Upper lobe of right lung (tissue), 1 donor: ENCODE data around the gene CSNK2B. TPM values are rescaled to one million over a fixed set of nuclear protein-coding genes. Genes with fewer than 3 reads are reported as not detected.
A peak's percentile ranks its signal among the peaks of the same experiment; 100 is the strongest.

ENCODE experiments used
- ATAC-seq: fragments of 200-7000 bp; cut with Tn5 transposase; one replicate; pipeline ENCODE4 v1.9.1; 2020; ENCODE audit warnings: mild to moderate bottlenecking, moderate library complexity
- DNase-seq: peaks from one replicate; pipeline ENCODE4 v3.0.0-alpha.2; 2020
- H3K27ac ChIP-seq: fragments of 200-600 bp; one replicate; pipeline ENCODE4 v1.8.0; 2022
- H3K27me3 ChIP-seq: fragments of 200-600 bp; one replicate; pipeline ENCODE4 v1.8.0; 2022; ENCODE audit warnings: mild to moderate bottlenecking
- H3K36me3 ChIP-seq: fragments of 200-600 bp; one replicate; pipeline ENCODE4 v1.8.0; 2022
- H3K4me1 ChIP-seq: fragments of 200-600 bp; one replicate; pipeline ENCODE4 v1.8.0; 2022
- H3K4me3 ChIP-seq: fragments of 200-600 bp; one replicate; pipeline ENCODE4 v1.8.0; 2022; ENCODE audit warnings: mild to moderate bottlenecking
- H3K9me3 ChIP-seq: fragments of 200-600 bp; one replicate; pipeline ENCODE4 v1.8.0; 2022
- intact Hi-C: fragments of 100-400 bp; cut with DNase I; formaldehyde crosslinking; loops from one replicate; pipeline ENCODE4 v1.11.0; 2022
- total RNA-seq: library from RNA; stranded (reverse); fragmentation: NEBNext Ultra II Directional; extraction: Animal tissue kit (Norgen Biotek cat#: 25700); gene quantifications from one replicate; pipeline ENCODE4 v1.2.1, GENCODE V29; 2021
- TF ChIP-seq, protein P1 (sequence below): fragments of 200-600 bp; IDR thresholded peaks from one replicate; pipeline ENCODE4 v1.8.0; 2022; ENCODE audit warnings: antibody characterized with exemption
- donor health status: DM: no; HTN: yes; CAD: no; lungs with severe emphysema.

CSNK2B gene
- total RNA-seq, 1 donor from 2014 or later = 114 TPM

DNA sequence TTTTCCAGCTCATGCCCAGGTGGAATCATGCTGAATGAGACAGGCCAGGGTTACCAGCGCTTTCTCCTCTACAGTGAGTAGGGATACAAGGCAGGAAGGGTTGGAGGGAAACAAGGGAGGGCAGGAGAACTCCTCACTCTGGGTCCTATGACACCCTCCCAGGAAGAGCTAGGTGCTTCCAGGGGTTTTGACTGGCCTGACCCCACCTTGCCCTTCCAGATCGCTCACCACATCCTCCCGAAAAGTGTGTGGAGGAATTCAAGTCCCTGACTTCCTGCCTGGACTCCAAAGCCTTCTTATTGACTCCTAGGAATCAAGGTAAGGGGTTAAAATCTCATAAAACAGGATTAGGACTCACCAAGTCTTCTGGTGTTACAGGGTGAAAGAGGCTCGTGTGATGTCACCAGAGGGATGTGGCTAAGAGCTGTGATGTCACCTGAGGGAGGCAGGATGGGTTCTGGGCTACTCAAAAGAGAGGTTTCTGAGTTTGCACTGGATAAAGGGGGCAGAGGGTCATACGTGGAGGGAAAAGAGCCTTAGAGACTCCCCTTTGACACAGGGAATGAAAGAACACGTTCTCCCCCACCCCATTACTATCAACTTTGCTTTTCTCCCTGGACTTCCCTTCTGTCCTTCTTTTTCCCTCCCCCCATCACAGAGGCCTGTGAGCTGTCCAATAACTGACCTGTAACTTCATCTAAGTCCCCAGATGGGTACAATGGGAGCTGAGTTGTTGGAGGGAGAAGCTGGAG is 8.3 kb upstream of the CSNK2B start:
- Histone ChIP-seq H3K9me3 (no peaks in the 10 kb centered on the region), H3K27ac (no peak overlapping the region), H3K27me3 (no peaks in the 10 kb centered on the region), H3K36me3 (peaks cover 34% of the 10 kb centered on the region), H3K4me1 (peaks cover 32% of the 10 kb centered on the region), H3K4me3 (no peak overlapping the region)
- TF ChIP-seq, protein P1, sequence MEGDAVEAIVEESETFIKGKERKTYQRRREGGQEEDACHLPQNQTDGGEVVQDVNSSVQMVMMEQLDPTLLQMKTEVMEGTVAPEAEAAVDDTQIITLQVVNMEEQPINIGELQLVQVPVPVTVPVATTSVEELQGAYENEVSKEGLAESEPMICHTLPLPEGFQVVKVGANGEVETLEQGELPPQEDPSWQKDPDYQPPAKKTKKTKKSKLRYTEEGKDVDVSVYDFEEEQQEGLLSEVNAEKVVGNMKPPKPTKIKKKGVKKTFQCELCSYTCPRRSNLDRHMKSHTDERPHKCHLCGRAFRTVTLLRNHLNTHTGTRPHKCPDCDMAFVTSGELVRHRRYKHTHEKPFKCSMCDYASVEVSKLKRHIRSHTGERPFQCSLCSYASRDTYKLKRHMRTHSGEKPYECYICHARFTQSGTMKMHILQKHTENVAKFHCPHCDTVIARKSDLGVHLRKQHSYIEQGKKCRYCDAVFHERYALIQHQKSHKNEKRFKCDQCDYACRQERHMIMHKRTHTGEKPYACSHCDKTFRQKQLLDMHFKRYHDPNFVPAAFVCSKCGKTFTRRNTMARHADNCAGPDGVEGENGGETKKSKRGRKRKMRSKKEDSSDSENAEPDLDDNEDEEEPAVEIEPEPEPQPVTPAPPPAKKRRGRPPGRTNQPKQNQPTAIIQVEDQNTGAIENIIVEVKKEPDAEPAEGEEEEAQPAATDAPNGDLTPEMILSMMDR = no peak
- intact Hi-C loops = no loop called here
- ATAC-seq (no peak), DNase-seq (no peak)

DNA sequence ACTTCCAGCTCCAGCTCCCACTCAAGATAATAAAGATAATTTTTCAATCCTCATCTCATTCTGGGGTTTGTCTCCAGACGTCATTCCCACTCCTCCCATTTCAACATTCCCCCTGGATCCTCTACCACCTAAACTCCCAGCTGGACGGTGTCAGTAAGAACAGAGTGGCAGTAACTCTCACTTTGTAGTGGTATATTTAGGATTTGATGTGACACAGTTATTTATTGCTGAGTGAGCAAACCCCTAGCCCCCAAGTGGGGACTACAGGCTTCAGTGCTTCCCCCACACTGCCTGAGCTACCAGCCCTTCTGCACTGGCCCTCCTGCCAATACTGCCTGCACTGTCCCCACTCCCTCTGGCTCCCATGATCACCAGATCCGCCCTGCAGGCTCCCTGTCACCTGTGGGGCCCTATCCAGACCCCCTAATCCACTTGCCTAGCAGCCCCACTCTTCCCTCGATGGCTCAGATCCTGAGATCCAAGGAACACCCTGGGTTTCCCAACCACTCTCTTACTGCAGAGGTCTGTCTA is 7.7 kb upstream of the CSNK2B start:
- no peak for ATAC-seq
- no peaks in the 10 kb centered on the region for H3K27me3 ChIP-seq

DNA sequence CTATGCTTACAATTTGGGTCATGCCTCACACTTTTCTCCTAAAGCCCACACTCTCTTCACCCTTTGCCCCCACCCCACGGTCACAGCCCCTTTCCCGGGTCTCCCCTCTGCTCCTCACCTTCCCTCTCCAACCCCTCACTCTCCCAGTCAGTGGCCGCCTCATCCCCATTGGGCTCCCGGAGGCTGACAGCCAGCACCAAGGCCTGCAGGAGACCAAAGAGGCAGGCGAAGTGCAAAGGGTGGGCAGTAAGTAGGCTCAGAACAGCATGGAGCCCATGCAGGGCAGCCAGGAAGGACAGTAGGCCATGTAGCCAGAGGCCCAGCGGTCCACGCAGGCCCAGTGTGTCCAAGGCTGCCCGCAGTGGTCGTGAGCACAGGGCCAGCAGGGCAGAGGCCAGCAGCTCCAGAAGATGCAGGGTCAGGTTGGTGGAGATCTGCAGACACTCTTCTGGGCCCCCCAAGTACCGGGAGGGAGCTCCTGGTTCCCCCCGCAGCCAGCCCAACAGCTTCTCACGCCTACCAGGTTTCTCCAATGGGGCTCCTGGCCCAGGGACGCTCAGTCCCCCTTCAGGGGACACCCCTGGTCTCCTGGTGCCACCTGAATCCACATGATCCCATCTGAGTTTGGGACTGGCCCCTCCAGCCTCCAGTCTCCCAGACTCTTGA is 6.8 kb upstream of the CSNK2B start:
- ATAC-seq (no peak), DNase-seq (no peak)
- peak overlapping the region; percentile 80 for H3K4me3 ChIP-seq
- H3K9me3 ChIP-seq = no peaks in the 10 kb centered on the region
- H3K4me1 ChIP-seq = peaks cover 43% of the 10 kb centered on the region
- TF ChIP-seq, protein P1 = no peak
- H3K27me3 ChIP-seq = no peaks in the 10 kb centered on the region
- intact Hi-C loops = no loop called here
- peaks cover 40% of the 10 kb centered on the region for H3K36me3 ChIP-seq
- H3K27ac ChIP-seq = peak overlapping the region; percentile 82

More for the DNA sequence above, 7.7 kb upstream of the CSNK2B start:
- no peak for DNase-seq
- Histone ChIP-seq H3K36me3 (peaks cover 36% of the 10 kb centered on the region), H3K9me3 (no peaks in the 10 kb centered on the region), H3K4me3 (no peak overlapping the region), H3K4me1 (peaks cover 38% of the 10 kb centered on the region), H3K27ac (no peak overlapping the region)
- intact Hi-C loops = no loop called here
- TF ChIP-seq, protein P1 = no peak

DNA sequence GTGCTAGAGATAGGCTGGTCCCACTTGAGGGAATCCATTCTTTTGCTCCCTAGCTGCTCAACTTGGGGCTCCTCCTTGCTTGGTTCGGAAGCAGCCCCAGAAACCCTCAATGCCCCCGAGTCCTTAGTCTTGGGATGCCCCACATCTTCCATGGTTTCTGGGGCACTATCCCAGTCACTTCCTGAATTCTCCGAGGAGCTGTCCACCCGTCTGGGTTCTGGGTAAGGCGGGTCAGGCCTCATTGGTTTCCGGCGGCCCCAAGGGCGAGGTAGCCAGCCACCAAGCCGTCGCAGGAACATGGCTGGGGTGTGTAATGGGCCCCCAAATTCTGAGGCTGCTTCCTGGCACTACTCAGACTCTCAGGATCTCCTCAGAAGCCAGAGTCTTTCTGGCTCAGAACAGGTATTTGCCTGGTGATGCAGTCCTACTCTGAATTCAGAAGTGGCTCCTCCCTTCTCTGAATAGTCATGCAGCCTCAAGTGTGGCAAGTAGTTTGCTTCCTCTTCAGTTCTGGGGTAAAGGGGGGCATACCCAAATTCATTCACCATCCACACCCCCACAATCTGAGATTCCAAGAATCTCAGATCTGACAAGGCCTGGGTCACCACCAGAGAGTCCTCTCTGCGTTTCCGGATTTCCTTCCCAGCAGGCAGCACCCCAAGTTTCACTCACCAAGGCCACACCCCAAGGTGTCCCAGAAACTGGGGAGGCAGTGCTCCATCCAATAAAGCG is 6.1 kb upstream of the CSNK2B start:
- Histone ChIP-seq H3K9me3 (no peaks in the 10 kb centered on the region), H3K4me3 (peak overlapping the region; percentile 80), H3K27ac (peak overlapping the region; percentile 82), H3K36me3 (peaks cover 40% of the 10 kb centered on the region), H3K4me1 (peaks cover 46% of the 10 kb centered on the region), H3K27me3 (no peaks in the 10 kb centered on the region)
- intact Hi-C loops = no loop called here
- DNase-seq = no peak
- TF ChIP-seq, protein P1 = no peak
- ATAC-seq = peak; percentile 52

DNA sequence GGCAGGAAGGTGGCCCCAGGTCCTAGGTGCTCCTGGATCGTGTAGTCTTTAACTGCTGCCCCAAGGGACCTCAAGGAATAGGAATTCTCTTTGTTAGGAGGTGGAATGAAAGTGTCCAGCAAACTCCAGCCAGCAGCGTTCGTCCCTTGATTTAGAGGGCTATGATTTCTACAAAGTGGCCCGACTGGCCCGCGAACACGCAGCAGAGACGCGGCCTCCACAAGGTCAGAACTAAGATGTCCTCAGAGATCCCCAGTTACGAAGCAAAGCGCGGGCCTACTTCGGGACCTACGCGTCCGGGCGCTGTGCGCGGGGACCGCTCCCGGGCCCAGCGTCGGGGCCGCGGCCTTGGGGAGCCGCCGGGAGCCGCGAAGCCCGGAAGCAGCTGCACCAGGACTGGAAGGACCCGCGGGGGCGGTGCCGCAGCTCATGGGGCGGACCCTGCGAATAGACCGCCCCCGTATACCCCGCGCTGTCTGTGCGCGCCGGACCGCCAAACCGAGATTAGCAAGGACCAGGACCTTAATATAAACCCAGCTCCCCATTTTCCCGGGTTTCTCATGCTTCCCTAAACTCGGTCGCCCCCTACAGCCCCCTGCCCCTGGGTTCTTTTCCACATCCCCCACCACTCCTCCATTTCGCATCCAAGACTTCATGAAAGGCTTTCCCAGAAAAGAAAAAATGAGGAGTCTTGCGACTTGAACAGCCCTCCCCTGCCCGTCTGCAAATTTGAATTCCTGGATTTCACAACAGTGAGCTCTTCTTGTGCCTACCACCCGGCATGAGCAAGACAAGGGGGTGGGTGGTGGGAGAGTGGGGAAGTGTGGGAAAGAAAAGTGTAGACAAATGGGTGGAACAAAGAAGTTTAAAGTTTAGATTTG is 5.3 kb upstream of the CSNK2B start, which contains the start of gene C6orf47:
Gene C6orf47, minus strand, starts transcription at position 398 of the 881 bp plus-strand sequence. CDS start 831 bp downstream, outside the sequence.
- Histone ChIP-seq H3K27ac (peak within 1 kb of the TSS; percentile 82), H3K36me3 (peaks cover 40% of the 10 kb centered on the region), H3K4me3 (peak within 1 kb of the TSS; percentile 80), H3K4me1 (peaks cover 46% of the 10 kb centered on the region), H3K9me3 (no peaks in the 10 kb centered on the region), H3K27me3 (no peaks in the 10 kb centered on the region)
- TF ChIP-seq, protein P1 = no peak
- DNase-seq (peak; percentile 95), ATAC-seq (peak; percentile 89)
- intact Hi-C loops = no loop called here
